ENCODE results near the gene COG6. TPM values are rescaled to one million over a fixed set of nuclear protein-coding genes. Genes with fewer than 3 reads are reported as not detected.

The COG6 gene
- polyA plus RNA-seq, 1 of the 3 experiments (the other 2 are of a cell fraction) = 13.1 TPM

- Histone ChIP-seq H3K4me3 (ENCODE audit: low read depth in 2 of 2, low read length in 1 of 2) (no peak overlapping the region), H3F3A (replicated peaks; ENCODE audit: insufficient read depth) (no peaks in the 10 kb centered on the region), H3K4me1 (ENCODE audit: control insufficient read depth in 1 of 2, insufficient read depth in 2 of 2, low read depth in 1 of 2, low read length in 1 of 2) (no peaks in the 10 kb centered on the region), H3K9ac (no peak overlapping the region), H3K36me3 (replicated peaks in 1 of 2; ENCODE audit: control insufficient read depth in 1 of 2, insufficient read depth in 2 of 2, low read length in 1 of 2) (peaks cover 9 to 39% of the 10 kb centered on the region in 2 experiments), H3K9me3 (0 out of 2 replicates have a peak, but pooled peaks cover 3% of the 10 kb centered on the region), H2AFZ (ENCODE audit: low read depth) (no peak overlapping the region), H3K79me2 (ENCODE audit: insufficient read depth) (no peaks in the 10 kb centered on the region), H4K20me1 (ENCODE audit: insufficient read depth) (no peaks in the 10 kb centered on the region), H3K4me2 (no peak overlapping the region), H3K27ac (ENCODE audit: low read depth in 2 of 2, low read length in 1 of 2) (no peak overlapping the region), H3K27me3 (ENCODE audit: insufficient read depth) (no peaks in the 10 kb centered on the region), H3K9me2 (no peaks in the 10 kb centered on the region)
- ChIA-PET CTCF (no interaction called here), POLR2A (no interaction called here)
- TF ChIP-seq SMC3 (IDR thresholded peaks at IDR 0.05; ENCODE audit: low read depth, low read length) (no peak), GATA2 (CRISPR knock-in tag; IDR thresholded peaks at IDR 0.05) (no peak), FOXM1 (IDR thresholded peaks at IDR 0.05; ENCODE audit: low read depth) (no peak), RXRA (IDR thresholded peaks at IDR 0.05; ENCODE audit: borderline replicate concordance, low read depth) (no peak), REST (IDR thresholded peaks at IDR 0.05; ENCODE audit: low read depth, low read length) (no peak), MEF2A (IDR thresholded peaks at IDR 0.05; ENCODE audit: borderline replicate concordance, low read depth) (no peak), EP300 (IDR thresholded peaks at IDR 0.05; ENCODE audit: borderline replicate concordance in 1 of 2, low read depth in 1 of 2, low read length in 1 of 2) (no peak)
- DNase-seq = no peak
- 93% methylated on average over 5 of the region's 5 CpGs for WGBS (ENCODE audit: low lambda C conversion rate)
Observed at GRCh38 chr13:39737047-39737446, 81.6 kb downstream of the COG6 start.

- no peaks in the 10 kb centered on the region for H3K9me2 ChIP-seq
- H3K4me3 ChIP-seq (ENCODE audit: low read depth in 2 of 2, low read length in 1 of 2) = no peak overlapping the region
- H3K27ac ChIP-seq (ENCODE audit: low read depth in 2 of 2, low read length in 1 of 2) = no peak overlapping the region
- H3K36me3 ChIP-seq (replicated peaks in 1 of 2; ENCODE audit: control insufficient read depth in 1 of 2, insufficient read depth in 2 of 2, low read length in 1 of 2) = peaks cover 3 to 31% of the 10 kb centered on the region in 2 experiments
- H3F3A ChIP-seq (replicated peaks; ENCODE audit: insufficient read depth) = no peaks in the 10 kb centered on the region
- no peaks in the 10 kb centered on the region for H3K4me1 ChIP-seq (ENCODE audit: control insufficient read depth in 1 of 2, insufficient read depth in 2 of 2, low read depth in 1 of 2, low read length in 1 of 2)
- H2AFZ ChIP-seq (ENCODE audit: low read depth) = no peak overlapping the region
- TF ChIP-seq MXI1 (IDR thresholded peaks at IDR 0.05; ENCODE audit: low read depth, low read length) = no peak
- TF ChIP-seq MAX (IDR thresholded peaks at IDR 0.05; ENCODE audit: low read depth) = no peak
- no peak for TF ChIP-seq GATA2 (CRISPR knock-in tag; IDR thresholded peaks at IDR 0.05)
- ChIA-PET CTCF (interaction anchor here (0.7 to 1.4 kb wide), 2 partner anchors 11 to 26 kb away, joined by 3 read pairs; no protein-coding TSS in a partner anchor), POLR2A (no interaction called here)
- no peak overlapping the region for H3K4me2 ChIP-seq
- H3K9ac ChIP-seq = no peak overlapping the region
- DNase-seq = no peak
- H4K20me1 ChIP-seq (ENCODE audit: insufficient read depth) = no peaks in the 10 kb centered on the region
- no peaks in the 10 kb centered on the region for H3K27me3 ChIP-seq (ENCODE audit: insufficient read depth)
- H3K79me2 ChIP-seq (ENCODE audit: insufficient read depth) = no peaks in the 10 kb centered on the region
- WGBS (ENCODE audit: low lambda C conversion rate) = 95% methylated on average over 3 of the region's 3 CpGs
- 0 out of 2 replicates have a peak, but pooled peaks cover 3% of the 10 kb centered on the region for H3K9me3 ChIP-seq
Observed at GRCh38 chr13:39740761-39741160, 85.3 kb downstream of the COG6 start.
